ENCODE results near the gene TMEM115.
A peak's percentile ranks its signal among the peaks of the same experiment; 100 is the strongest.

TMEM115 gene

DNA sequence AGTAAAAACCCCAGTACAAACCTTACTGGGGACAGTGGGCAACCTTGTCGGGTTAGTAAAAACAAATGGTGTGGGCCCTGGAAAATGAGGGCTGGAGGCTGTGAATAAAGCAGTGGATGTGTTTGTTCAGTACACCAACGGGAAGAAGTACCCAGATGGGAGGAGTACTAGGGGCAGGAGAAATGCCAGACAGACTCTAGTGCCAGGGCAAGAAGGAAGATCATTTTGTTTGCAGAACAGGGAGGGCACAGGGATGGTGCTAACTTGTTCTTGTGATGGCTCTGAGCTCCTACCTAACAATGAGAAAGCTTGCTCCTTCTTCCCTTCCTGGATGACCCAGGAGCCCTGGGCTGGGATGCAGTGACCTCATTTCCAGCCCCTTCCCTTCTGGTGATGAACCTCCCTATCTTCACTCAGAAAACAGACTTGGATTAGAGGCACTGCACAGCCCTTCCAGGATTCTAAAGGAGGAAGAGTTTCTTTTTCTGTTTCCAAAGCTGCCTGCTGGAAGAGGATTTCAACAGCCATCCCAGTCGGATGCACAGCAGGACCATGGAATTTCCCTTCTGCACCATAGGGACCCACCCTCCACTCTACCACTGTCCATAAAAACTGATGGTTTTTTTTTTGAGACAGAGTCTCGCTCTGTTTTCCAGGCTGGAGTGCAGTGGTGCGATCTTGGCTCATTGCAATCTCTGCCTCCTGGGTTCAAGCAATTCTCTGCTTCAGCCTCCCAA is 24.8 kb downstream of the TMEM115 start:
- no peak for DNase-seq (ENCODE audit: low read depth in 2 of 2)

DNA sequence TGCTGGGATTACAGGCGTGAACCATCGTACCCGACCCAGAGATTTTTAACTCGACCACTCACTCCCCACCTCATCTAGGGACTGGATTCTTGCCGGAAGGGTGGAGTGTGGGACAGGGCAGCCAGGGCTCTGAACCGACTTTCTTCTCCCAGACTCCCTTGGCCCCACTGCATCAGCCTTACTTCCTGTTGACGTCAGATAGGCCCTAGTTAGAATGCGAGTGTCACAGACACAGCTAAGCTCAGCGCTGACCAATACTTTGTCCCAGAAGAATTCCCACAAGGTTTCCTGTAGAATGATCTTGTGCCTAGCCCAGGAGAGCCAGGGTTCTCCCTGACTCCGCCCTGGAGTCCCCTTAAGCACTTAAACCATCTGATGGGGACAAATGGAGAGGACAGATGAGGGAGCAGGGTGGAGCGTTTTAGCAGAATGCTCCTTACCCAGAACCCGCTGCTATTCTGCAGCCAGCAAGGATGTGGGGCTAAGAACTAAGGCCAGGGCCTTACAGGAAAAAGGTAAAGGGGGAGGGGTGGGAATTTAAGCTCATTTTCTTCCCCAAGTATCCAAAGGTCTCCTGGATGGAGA is 25.5 kb downstream of the TMEM115 start:
- DNase-seq (ENCODE audit: low read depth in 2 of 2) = no peak

DNA sequence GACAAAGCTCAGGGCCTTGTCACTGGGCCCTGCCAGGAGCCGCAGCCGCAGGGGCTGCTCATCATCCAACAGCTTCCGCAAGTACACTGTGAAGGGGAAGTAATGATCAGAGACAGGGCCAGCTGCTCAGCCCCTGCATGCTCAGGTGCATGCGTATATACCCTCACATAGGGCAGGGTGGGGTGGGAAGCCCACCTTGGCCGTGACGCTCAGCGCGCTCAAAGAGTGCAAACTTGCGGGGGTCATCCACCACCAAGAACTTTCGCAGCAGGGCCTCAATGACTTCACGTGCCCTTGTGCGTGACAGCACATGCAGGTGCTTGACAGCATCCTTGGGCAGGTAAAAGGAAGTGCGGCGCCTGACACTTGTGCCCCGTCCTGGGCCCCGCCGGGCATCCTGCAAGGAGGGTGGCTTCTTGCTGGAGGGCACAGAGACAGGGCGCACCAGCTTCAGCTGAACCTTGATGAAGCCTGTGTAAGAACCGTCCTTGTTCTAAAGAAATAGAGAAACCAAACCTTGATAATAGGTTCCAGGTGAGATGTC is 27.9 kb downstream of the TMEM115 start:
- DNase-seq (ENCODE audit: low read depth in 2 of 2) = no peak

- DNase-seq (ENCODE audit: low read depth in 2 of 2) = no peak
Observed at GRCh38 chr3:50330330-50330729, 29.0 kb downstream of the TMEM115 start.

DNA sequence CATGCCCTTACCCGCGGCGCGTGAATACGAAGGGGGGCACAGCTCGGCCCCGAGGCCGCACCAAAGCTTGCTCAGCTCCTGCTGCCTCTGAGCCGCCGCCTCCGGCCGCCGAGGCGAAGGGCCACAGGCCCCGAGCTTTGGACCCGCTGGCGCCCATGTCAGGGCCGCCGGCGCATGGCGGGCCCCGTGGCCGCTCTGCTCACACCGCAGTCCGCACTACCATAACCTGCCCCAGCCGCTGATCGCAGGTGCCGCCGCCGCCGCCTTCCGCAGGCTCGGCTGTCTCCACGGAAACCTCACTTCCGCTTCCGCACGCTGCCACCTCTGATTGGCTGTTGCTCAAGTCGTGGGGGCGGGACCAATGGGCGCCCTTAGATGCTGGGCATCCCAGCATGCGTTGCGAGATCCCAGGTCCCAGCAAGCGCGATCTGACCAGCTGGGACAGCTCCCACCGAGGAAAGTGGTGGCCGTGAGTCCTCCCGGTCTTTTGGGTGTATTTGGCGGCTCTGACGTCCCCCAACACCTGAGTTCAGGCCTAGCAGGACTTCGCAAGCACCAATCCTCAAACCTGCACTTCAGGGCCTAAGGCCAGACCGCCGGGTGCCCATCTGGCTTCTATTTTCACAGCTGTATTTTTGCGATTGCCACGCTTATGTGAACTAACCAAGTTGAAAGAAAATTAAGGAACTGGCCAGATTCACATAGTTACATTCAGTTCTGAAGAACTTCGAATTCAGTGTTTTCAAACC is 31.2 kb downstream of the TMEM115 start, which contains the start of gene TUSC2:
Gene TUSC2 (minus strand): TSS at position 281 of the 749 bp plus-strand sequence. CDS start 124 bp downstream, at position 157.
- DNase-seq (ENCODE audit: low read depth in 2 of 2) = peak; percentile 84 to 86

- DNase-seq (ENCODE audit: low read depth in 2 of 2) = no peak
Observed at GRCh38 chr3:50327129-50327528, 32.2 kb downstream of the TMEM115 start.

DNA sequence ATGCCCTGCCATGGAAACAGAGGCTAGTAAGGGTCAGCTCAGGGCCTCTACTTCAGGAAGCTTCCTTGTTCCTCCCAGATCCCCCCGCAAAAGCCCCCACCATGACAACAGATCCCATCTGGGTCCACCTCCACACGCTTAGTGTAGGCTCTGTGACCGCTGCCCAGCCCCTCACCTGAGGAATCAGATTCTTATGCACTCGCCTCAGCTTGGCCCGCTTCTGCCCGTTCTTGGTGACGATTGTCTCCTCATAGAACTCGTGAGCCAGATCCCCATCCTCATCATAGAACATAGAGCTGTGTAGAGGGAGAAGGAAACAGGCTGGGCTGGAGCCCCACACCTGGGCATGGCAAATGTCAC is 33.2 kb downstream of the TMEM115 start:
- DNase-seq (ENCODE audit: low read depth in 2 of 2) = no peak

DNA sequence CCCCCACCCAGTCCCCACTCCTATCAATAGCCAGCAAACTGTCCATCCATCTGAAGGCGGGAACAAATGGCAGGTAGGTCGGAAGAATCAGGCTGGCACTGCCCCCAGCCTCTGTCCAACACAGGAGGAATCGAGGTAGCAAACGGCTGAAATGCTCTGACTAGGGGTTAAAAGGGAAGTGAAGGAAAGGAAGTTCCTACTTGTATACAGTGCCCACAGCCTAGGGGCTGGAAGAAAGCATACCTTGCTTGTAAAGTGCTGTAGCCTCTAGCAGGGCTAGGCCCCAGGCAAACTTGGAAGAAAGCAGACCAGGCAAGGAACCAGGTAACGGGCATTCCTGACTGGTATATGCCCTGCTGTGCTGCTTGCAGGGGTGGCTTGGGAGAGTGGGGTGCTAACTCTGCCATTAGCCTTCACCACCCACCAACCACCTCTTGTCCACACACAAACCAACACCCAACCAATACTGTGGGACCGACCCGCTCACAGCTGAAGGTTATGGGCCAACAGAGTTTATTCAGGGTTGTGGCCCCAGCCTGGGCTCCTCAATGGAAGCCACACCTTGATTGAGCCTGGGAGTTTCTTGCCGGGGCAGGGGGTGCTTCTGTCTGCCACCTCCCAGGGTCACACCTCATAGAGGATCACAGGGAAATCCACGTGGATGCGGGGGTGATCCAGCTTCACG is 33.7 kb downstream of the TMEM115 start:
- no peak for DNase-seq (ENCODE audit: low read depth in 2 of 2)

DNA sequence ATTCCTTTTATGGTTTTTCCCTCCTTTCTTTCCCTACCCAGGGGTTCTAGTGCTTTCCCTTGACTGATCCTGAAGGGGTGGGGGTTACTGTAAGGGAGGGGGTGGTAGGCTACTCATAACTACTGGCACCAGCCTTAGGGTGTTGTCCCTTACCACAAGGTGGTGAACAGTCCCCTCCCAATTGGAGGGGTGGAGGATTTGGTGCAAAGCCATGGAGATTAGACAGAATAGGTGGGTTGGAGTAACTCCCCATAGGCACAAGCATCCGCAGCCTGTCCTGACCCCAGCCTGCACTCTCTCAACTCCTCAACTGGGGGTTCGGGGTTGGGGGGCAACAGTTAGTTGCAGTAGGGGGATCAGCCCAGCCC is 34.2 kb downstream of the TMEM115 start:
- DNase-seq (ENCODE audit: low read depth in 2 of 2) = no peak

DNA sequence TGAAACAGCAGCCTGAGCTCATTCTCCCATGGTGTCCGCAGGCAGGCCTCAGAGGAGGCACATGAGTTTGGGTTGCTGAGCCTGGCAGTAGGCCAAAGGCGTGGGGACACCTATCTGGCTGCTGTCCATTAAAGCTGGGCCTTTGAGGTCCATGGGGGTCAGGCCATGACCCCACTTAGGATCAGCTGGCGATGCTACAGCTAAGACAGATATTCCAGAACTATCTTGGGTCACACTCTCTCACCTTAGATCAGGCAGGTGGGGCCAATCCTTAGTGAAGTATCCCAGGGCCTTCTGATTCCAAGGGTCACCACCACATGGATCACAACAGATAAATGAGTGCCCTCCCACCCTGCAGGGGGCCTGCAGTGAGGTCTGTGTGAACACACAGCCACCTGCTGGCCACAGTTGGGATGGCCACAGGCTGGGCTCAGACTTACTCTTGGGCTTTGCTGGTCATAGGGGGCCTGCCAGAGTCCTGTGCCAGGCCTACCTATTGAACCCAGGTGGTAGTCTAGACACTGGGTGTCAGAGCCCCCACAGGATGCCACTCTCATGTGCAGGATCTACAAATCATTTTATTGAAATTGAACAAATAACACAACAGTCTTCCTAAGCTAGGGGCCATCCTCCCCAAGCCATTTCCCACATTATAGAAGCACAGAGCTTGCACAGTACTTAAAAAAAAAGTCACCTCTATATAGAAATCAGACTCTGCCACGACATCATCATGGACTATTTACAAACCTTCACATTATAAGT is 34.8 kb downstream of the TMEM115 start:
- DNase-seq (ENCODE audit: low read depth in 2 of 2) = no peak

- DNase-seq (ENCODE audit: low read depth in 2 of 2) = no peak
Observed at GRCh38 chr3:50323614-50324199, 35.6 kb downstream of the TMEM115 start.

- no peak for DNase-seq (ENCODE audit: low read depth in 2 of 2)
Observed at GRCh38 chr3:50323092-50323600, 36.2 kb downstream of the TMEM115 start.

GRCh38 chr3:50322386-50323091 is 36.8 kb downstream of the TMEM115 start, which contains the start of gene HYAL2:
TSS of gene HYAL2 (minus strand) at chr3:50322745. CDS start at chr3:50320489, 2,256 bp downstream.
- no peak for DNase-seq (ENCODE audit: low read depth in 2 of 2)

GRCh38 chr3:50322115-50322385 is 37.3 kb downstream of the TMEM115 start:
- DNase-seq (ENCODE audit: low read depth in 2 of 2) = no peak

DNA sequence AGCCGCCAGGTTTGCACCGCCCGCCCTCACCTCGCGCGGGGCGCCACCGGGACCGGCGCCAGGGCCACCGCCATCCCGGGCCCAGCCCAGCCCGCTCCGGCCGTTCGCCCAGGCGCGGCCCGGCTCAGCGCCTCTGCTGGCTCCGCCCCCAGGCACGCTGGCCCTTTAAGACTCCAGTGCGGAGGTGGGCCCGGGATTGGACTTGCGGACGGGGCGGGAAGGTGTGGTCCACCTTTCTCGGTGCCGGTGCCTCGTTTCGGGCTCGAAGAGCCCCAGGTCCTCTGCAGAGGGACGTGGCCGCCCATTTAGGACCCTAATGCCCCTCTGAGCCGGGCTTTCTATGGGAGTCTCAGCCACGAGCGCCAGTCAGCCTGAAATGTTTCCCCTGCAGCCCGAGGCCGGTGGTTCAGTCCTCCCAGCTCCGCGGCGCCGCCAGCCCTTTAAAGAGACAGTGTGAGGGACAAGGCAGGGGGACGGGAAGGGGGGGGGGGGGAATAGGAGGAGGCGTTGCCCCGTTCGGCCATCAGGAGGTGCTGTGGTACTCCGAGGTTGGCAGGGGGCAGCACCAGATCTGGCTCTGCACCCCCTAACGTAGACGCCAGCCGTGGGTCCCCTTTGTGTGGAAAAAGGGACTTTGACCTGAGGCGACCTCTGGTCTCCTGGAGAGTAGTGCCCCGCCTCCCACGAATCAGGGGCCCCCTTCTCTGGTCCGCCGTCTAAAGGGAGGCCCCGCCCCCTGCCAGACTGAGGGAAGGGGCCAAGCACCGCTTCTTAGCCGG is 37.8 kb downstream of the TMEM115 start:
- DNase-seq (ENCODE audit: low read depth in 2 of 2) = peak; percentile 75 to 78

GRCh38 chr3:50320853-50321335 is 38.4 kb downstream of the TMEM115 start:
- DNase-seq (ENCODE audit: low read depth in 2 of 2) = no peak

DNA sequence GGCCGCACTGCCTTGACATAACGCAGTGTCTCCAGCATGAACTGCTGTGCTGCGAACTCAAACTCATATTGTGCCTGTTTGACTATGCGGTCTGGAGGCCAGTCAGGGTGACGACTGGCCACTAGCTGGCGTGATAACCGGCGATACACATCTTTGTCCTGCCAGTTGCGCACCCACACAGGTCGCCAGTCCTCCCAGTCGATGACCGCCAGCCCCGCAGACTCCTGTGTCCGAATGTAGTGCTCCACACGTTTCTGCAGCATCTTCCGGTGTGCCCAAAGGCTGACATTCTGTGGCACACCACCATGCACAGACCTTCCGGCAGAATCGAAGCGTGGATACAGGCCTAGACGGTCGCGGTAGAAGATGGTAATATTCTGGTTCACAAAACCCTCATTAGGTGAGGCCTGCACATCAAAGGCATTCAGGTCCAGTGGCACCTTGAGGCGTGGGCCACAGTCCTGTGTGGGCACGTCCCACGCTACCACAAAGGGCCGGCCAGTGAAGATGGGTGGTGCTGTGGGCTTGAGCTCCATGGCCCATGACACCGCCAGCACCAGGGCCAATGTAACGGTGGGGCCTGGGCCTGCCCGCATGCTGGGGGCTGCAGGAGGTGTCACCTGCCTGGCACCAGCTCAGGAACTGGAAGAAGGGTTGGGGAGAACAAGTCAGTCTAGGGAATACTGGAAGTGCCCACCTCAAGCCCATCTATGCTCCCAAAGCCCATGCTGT is 39.3 kb downstream of the TMEM115 start:
- DNase-seq (ENCODE audit: low read depth in 2 of 2) = no peak

- DNase-seq (ENCODE audit: low read depth in 2 of 2) = no peak
Observed at GRCh38 chr3:50319181-50319893, 40.0 kb downstream of the TMEM115 start.

Data from fibroblast of skin of left quadriceps (primary cell).